Stimulated activated CD8-positive, alpha-beta memory T cell treated with anti-CD3 and anti-CD28 coated beads, Interleukin-12 subunit alpha, Interleukin-12 subunit beta, amount 100 ng/mL, for 4 hours (primary cell): Measurements from ENCODE around the gene PSMB10.
"Not testable (repeated sequence)": the region's sequence is repeated elsewhere in the genome, so short reads cannot be mapped to it uniquely, and the experiment has no call there.

Source experiments
- DNase-seq: peaks from one replicate; pipeline ENCODE4 v3.0.0-alpha.2; 2020; ENCODE audit warnings: low read depth

Gene PSMB10

DNA sequence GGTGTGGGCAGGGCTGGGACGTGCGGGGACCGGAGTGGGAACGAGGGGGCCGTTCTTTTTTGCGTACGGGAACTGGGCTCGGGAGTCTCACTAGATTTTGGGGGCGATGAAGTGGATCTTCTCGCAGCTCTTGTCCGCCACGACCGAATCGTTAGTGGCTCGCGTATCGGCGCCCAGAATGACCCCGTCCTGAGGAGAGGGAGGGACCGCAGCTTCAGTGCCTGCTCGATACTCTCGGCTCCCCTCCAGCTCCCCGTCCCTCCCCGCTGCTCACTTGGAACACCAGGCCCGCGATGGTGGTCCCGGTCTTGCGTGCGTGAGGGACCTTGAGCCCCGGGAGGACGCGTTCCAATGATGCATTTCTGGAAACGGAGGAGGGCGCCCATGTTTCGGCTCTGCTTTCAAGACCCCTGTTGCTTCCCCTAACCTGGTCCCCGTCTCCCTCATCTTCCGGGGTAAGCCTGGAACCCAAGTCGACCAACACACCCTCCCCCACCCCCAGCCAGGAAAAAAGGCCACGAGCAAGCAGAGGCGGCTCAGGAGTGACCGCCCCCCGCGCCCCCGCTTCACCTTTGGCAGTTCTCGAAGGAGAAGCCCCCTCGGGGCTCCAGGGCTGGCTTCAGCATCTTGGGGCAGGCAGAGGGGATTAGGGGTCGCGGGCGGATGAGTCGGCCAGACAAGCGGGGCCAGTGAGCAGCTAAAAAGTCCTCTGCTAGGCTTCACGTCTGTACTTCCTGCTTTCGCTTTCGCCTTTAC, at the start of gene PSMB10:
Gene PSMB10, minus strand, starts transcription at position 727 of the 756 bp plus-strand sequence. Its CDS starts 101 bp downstream, at position 626.
- DNase-seq, result peak; percentile 61

DNA sequence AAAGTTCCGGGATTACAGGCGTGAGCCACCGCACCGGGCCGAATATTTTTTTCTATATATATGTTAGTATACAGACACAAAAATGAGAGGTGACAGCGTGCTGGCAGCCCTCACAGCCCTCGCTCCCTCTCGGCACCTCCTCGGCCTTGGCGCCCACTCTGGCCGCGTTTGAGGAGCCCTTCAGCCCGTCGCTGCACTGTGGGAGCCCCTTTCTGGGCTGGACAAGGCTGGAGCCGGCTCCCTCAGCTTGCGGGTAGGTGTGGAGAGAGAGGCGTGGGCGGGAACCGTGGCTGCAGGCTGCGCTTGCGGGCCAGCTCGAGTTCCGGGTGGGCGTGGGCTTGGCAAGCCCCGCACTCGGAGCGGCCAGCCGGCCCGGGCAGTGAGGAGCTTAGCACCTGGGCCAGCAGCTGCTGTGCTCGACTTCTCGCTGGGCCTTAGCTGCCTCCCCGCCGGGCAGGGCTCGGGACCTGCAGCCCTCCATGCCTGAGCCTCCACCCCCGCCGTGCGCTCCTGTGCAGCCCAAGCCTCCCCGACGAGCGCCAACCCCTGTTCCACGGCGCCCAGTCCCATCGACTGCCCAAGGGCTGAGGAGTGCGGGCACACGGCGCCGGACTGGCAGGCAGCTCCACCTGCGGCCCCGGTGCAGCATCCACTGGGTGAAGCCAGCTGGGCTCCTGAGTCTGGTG, 45.5 kb upstream of the PSMB10 start:
- no peak for DNase-seq

DNA sequence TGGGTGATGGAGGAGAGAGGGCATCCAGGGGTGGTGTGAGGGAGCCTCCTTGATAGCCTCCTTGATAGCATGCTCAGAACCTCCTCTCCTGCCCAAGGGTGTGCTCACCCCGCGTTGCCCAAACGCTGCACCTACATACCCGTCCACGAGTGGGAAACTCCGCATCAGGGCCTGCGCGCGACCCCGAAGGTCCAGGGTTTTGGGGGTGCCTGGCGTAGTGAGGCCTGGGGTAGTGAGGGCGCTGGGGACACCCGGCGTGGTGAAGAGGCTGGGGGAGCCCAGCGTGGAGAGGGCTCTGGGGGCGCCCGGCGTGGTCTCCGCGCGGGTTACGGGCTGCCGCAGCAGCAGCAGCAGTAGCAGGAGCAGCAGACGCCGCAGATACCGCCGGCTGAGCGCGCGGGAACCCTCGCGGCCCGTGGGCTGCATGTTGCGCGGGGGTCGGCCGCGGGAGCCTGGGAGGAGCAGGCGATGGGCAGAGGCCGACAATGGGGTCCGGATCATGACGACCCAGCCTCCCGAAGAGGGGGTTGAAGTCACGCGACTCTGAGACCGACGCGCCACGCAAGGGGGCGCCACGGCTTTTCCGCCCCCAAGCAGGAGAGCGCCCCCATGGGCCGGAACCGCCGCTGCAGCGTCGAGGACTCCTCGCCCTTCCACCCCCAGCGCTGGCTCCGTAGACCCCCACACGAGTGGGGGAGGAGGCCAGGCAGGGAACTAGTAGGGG, 43.5 kb upstream of the PSMB10 start, which contains the start of gene DPEP3:
Gene DPEP3, minus strand, starts transcription at position 545 of the 724 bp plus-strand sequence. Its CDS starts 119 bp downstream, at position 426.
- DNase-seq, result no peak

DNA sequence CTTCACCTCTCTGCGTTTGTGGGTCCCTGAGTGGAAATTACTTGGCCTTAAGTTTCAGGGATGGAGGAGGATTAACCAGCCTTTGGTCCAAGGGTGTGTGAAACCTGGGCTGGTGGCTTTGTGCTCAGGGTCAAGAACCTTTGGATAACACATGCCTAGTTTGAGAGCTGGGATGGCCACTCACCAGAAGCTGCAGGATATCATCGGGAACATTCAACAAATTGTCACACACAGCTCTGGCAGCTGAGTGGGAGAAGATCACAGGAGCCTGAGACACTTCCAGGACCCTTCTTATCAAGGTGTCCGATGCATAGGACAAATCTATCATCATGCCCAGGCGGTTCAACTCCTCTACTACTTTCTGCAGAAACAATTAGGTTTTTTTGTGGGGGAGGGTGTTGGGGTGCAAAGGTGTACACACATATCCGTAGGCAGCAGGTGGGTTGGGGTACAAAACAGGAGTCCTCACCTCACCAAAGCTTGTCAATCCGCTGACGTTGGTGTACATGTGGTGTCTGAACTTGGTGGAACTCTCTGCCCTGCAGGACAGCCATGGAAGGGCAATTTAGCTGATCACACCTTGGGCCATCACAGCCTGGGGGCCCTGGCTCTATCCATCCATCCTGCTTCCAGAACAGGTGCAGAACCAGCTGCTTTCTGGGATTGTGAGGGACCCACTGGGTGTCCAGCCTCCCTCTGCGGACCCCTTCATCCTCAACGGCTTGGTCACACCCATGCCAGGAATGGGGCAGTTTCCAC, 41.0 kb upstream of the PSMB10 start:
- DNase-seq, result no peak

DNA sequence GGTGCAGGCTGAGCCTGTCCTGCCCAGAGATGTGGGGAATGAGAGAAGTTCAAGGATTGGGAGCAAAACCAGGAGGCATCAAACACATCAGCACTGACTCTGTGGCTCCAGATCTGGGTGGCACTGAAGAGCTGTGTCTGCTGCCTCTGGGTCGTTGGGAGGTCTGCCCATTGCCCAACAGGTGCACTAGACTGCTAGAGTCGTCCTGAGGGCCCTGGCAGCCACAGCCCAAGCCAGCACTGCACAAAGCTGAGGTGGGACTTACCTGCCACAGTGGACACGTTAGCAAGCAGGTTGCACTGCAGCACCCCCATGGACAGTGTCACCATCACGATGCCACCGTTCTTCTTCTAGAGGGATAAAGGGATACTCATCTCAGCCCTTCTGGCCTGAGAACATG, 40.4 kb upstream of the PSMB10 start:
- DNase-seq, result no peak

DNA sequence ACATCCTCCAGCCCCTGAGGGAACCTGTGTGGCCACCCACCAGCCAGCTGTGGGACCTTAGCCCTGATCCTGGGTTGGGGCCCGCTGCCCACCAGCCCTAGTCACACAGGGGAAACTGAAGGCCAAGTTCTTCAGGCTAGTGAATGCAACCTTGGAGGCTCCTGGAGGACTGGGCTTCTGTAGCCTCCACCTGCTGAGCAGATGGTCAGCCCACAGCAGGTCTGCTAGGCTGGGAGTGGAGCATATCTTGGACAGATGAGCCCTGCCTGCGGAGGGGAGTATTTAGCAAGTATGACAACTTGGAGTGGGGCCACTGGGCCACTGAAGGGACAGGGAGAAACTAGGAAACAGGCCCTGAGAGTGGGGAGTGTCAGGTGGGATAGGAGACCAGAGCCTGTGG, 39.6 kb upstream of the PSMB10 start:
- no peak for DNase-seq

DNA sequence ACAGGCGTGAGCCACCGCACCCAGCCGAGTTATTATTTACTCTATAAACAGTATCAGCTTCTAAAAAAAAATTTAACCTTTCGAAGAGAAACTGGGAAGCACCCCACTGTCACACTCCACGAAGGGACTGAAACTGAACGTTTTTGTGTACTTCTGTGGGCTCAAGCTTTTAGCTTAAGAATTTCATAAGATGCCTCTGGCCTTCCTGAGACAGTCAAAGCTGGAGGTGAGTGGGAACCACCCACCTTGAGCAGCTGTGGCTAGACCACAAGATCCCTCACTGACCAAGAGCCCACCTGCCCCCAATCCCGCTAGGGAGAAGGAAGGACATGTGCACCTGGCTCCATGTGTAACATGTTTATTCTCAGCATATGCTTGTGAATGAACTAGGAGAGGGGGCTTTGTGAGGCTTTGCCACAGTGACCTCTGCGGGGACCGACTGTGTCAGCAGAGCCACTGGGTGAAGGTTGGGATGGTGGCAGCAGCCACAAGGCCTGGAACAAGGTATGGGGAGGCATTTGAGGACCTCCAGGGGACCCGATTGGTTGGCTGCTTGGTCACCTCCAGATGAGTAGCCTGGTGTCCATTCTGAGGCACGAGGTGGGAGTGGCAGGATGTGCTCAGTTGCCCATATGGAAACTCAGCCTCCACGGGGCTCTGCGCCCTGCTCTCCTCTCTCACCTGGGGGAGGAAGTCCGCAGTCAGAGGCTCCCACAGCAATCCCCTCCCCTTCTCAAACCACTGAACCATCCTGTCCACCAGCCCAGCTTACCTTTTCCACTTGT, 38.9 kb upstream of the PSMB10 start:
- DNase-seq, result no peak

DNA sequence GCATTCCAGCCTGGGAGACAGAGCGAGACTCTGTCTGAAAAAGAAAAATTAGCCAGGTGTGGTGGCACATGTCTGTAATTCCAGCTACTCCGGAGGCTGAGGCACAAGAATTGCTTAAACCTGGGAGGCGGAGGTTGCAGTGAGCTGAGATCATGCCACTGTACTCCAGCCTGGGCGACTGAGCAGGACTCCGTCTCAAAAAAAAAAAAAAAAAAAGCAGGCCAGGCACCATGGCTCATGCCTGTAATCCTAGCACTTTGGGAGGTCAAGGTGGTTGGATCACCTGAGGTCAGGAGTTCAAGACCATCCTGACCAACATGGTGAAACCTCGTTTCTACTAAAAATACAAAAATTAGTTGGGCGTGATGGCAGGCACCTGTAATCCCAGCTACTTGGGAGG, 35.6 kb upstream of the PSMB10 start:
- not testable (repeated sequence) for DNase-seq

DNA sequence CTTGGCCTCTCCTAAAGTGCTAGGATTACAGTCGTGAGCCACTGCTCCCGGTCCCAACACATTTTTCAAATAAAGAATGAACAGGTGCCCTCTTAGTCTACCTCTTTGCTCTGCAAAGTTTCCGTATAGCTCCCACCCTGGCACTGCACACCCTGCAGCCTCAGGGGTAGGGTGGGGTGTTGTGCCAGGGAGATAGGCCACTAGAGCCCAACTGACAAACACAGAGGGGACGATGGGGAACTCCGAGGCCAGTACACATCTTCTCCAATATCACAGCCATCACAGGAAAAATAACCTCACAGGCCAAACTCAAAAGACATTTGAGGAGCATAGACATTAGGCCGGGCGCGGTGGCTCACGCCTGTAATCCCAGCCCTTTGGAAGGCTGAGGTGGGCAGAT, 34.5 kb upstream of the PSMB10 start:
- no peak for DNase-seq

DNA sequence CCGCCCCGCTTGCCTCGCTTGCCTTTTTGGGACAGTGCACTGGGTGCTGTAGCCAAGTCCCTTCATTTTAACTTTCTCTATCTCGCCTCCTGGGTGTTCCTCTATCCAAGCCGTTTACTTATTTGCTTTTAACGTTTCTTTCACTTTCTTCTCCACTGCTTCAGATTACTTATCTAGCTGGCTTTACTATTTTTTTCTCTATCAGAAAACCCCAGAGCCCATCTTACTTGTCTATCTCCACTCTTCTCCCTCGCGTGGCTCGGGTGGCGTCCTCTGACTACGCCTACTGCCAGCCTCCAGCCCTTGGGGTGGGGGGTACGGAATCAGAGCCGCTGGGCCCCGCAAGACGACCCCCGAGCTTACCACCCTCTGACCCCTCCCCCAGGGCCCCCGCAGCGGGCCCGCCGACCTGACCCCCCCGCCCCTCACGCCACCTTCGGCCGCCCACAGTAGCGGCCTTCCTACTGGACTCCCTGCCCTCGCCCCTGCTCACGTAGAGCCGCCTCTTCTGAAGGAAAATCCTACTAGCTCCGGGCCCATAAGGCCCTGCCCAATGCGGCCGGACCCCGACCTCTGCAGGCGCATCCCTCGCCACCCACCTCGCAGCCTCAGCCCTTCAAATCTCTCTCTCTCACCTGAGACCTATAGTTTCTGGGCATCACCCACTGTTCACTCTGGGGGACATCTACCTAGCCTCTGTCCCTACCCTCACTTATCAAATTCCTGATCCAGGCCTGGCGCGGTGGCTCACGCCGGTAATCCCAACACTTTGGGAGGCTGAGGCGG, 32.8 kb upstream of the PSMB10 start:
- DNase-seq, result no peak

DNA sequence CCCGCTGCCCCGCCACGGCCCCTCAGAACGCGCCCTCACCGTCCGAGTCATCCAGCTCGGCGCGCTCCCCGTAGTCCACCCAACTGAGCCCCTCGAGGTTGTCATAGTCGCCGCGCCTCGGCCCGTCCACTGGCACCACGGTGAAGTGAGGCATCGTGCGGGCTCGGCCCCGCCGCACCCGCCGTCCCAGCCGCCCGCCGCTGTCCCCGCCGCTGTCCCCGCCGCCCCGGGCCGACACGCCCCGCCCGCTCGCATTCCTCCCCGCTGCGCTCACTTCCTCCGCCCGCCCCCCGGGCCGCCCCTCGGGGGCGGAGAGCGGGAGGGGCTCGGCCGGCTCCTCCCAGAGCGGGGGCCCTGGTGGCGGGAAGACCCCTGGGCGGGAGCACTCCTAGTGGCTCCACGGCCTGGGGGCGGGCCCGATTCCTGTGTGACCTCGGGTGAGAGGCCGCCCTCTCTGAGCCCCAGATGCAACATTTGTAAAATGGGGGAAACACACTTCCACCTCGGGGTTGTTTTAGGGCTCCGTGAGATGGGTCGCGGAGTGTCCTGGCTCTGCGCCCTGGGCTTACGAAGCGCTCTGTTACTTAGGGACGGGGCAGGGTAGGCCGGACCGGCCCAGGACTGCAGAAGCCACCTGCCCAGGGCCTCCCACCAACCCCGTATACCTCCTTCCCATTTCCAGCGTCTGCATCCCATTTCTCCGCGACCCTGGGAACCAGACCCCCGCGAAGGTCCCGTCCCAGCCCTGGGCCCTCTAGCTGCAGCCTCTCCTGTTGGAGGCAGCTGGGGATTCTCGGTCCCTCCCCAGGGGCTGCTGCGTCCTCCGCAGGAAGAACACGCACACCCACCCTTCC, 32.0 kb upstream of the PSMB10 start, which contains the start of gene SLC12A4:
Gene SLC12A4, minus strand, starts transcription at position 238 of the 854 bp plus-strand sequence. Its CDS starts 84 bp downstream, at position 154.
- peak; percentile 76 for DNase-seq

DNA sequence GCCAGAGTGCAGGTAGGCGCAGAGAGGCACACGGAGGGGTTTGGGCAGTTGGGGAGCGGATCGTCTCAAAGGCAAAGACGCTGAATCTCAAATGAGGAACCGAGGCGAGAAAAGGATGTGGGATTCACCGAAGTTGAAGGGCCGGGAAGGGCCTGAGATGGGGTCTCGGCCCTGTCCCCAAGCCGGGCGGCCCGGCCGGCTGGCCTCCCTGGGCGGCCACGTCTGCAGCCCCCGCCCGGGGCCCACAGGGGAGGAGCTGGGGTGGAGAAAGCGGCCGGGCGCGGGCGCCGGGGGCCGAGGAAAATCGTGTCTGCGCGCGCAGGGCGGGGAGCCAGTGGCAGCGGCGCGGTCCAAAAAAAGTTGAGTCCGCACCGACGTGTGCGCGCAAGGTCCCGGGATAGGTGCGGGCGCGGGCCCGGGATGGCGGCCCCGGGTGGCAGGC, 31.3 kb upstream of the PSMB10 start:
- no peak for DNase-seq

DNA sequence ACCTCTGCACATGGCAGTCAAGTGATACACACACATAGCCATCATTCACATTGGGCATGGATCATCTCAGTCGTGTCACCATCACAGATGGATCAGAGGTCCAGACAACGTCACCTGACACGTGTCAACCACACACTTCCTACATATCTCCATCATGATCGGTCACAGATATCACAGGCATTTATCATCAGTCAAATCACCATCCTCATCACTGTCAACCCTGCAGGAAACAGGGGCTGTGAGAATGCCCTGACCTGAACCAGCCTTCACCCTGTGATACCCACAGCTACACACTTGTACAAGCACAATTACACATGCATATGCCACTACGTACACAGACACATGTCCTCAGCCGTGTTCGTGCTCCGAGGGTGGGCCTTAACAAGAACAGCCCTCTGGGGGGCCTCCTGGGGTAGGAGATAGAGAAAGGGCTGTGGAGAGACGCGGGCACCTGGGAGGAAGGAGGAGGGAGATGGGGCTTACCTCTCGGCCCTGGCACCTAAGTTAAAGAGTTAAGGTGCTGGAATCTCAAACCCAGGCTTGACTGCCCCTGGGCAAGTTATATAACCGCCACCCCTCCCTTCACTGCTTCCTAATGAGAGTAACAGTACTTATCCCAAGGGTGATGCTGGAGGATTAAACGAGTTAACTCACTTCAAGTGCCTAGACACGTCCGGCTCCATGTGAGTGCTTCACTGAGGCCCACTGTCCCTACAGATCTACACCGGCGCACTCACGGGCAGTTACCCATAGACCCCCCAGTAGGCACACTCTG, 30.7 kb upstream of the PSMB10 start:
- no peak for DNase-seq

DNA sequence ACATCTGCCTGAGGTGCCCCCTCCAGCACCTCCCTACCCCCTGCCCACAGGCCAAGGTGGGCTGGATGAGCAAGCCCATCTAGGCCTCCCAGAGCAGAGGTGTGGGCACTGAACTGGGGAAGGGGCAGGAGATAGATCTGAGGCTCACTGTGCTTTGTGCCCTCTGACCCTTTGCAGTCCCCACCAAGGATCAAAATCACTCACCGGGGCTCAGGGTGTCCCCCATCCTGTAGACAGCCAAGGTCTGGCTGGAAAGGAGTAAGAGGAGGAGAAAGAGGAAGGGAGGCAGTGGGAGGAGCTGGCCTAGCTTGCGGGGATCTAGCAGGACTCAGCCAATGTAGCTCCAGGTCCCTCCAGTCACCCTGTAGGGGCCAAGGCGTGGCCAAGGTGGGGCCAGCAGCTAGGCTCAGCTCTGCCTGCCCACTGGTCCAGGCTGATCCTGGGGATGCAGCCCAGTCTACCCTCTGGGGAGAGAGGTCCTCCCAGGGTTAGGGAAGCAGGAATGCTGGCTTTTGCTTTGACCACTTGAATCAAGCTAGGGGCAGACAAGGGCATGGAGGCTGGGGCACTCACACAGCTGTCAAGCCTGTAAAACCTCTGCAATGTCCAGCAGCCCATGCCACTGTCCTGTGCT, 30.0 kb upstream of the PSMB10 start:
- no peak for DNase-seq

DNA sequence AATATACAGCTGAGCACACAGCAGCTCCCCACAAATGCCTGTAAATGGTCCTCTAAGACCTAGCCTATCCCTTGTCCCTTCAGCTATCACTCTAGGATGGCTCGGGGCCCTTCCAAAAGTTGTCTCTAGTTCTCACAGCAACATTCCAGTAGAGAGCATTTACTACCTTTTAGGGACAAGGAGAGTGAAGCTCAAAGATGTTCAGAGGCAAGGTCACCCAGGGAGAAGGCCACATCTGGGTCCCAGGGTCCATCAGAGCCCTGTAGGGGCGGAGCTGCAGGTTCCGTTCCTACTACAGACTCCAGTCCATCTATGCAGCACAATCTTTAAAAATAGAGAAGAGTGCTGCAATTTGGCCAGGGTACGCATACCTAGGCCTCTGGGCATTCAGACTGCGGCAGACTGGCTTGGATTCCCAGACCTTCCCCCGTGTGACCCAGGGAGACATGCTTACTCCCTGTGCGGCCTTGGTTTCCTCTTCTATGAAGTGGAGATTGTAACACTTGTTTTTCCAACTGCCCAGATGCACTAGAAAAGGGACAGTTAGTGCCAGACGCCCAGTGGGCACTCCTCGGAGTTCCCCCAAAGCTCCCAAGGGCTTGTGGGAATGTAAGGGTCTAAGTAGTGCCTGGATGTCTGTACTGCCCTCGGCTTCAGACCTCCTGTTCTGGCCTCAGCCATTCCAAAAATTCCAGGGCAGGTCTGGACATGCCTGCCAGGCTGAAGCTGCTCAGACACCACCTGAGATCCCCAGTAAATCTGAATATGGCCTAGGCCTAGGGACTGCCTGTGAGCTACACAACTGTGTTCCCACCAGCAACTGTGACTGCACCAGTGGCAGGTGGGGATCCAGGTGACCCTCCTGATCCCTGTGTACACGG, 29.3 kb upstream of the PSMB10 start:
- DNase-seq, result no peak

DNA sequence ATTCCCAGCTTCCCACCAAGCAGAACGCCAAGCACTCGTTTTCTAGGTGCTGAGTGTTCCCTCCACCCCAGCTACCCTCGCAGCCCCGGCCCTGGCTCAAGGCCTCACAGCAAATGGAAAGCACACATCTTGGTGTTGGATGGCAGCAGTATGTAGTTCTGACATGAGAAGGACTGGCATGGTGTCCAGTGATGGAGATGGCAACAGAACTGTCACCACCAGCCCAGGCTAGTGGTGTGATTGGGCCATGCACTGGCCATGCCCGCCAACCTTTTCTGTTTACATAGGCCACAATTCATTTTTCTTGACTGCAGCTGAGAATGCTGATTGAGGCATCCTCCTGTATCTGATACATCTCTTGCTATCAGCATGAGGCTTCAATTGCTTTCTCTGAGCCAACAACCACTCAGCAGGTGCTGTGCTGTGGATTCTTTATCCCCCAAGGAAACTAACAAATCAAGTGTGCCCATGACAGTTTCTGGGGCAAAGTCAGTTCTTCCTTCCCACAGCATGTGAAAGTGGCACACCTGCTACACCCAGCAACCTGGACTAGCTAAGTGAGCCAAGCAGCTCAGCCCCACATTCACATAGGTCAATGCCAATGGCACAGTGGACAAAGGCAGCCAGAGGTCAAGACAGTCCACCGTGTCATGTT, 28.0 kb upstream of the PSMB10 start:
- DNase-seq, result no peak
